Activated B cell treated with CpG ODN at 0.5 μM for 24 hours (primary cell): ENCODE results near the gene ADRA2B. TPM values are rescaled to one million over a fixed set of nuclear protein-coding genes. Genes with fewer than 3 reads are reported as not detected.

Experiments
- ATAC-seq: fragments of 200-7000 bp; cut with Tn5 transposase; one replicate; pipeline ENCODE4 v1.10.0; 2021; ENCODE audit warnings: low read depth, mild to moderate bottlenecking, moderate library complexity
- CTCF ChIA-PET: fragments of 350-600 bp; sonication (Branson Sonifier 250); formaldehyde crosslinking; loops from one replicate; lab custom pipeline; 2021; ENCODE audit warnings: antibody characterized with exemption; lab: Charles Lee
- POLR2A ChIA-PET: fragments of 350-600 bp; sonication (Branson Sonifier 250); formaldehyde crosslinking; loops from one replicate; lab custom pipeline; 2021; ENCODE audit warnings: antibody characterized with exemption; lab: Charles Lee
- DNase-seq: peaks from one replicate; pipeline ENCODE4 v3.0.0; 2022
- H3K27ac Mint-ChIP-seq: one replicate; pipeline ENCODE4 v1.8.0; 2020; ENCODE audit warnings: mixed read lengths
- H3K27me3 Mint-ChIP-seq: one replicate; pipeline ENCODE4 v1.8.0; 2021; ENCODE audit warnings: mixed read lengths
- H3K36me3 Mint-ChIP-seq: one replicate; pipeline ENCODE4 v1.8.0; 2021; ENCODE audit warnings: low read depth, mixed read lengths
- H3K4me1 Mint-ChIP-seq: one replicate; pipeline ENCODE4 v1.8.0; 2021; ENCODE audit warnings: mixed read lengths
- H3K4me3 Mint-ChIP-seq: one replicate; pipeline ENCODE4 v1.8.0; 2020; ENCODE audit warnings: mild to moderate bottlenecking, mixed read lengths
- H3K9me3 Mint-ChIP-seq: one replicate; pipeline ENCODE4 v1.8.0; 2020; ENCODE audit warnings: mixed read lengths
- intact Hi-C: fragments of 100-400 bp; cut with micrococcal nuclease; formaldehyde crosslinking; loops from one replicate; pipeline ENCODE4 v1.15.1; 2024
- total RNA-seq: library from RNA; stranded (reverse); gene quantifications from 2 replicates; pipeline ENCODE4 v1.2.3, GENCODE V29; 2022
- TF ChIP-seq, protein P1 (sequence below): fragments of 200-600 bp; IDR thresholded peaks from one replicate; pipeline ENCODE4 v1.8.0; 2022; ENCODE audit warnings: antibody characterized with exemption, mild to moderate bottlenecking

Gene ADRA2B
- total RNA-seq, 1 donor from 2014 or later: 0.11 TPM

DNA sequence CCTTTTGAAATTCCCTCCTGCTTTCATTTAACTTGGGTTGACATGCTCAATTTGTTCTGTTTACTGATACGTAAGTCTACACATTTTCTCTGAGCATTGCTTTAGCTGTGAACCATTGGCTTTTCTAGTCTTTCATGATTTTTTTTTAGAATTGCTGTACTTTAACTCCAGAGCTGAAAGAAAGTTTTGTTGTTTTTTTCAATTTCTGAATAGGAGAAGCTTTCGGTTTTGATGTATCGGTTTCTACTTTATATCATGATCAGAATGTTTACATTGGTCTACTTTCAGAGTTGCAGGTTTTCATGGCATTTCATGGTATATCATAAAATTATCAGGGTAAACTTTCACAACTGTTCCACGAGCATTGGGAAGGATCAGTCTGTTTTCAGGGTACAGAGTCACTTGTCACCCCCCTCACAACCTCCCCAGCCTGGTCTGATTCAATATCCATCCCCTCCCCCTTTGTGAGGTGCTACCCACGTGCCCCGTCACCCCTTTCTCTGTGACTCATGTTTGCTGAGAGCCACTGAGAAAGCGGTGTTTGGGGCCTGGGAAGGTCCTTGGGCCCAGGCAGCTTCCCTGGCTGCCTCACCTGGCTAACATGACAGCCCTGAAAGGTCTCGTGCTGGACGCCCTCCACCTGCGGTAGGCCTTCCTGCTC, 14.9 kb upstream of the ADRA2B start:
- H3K27ac Mint-ChIP-seq: no peak overlapping the region
- peaks cover 22% of the 10 kb centered on the region for H3K36me3 Mint-ChIP-seq
- TF ChIP-seq, protein P1, sequence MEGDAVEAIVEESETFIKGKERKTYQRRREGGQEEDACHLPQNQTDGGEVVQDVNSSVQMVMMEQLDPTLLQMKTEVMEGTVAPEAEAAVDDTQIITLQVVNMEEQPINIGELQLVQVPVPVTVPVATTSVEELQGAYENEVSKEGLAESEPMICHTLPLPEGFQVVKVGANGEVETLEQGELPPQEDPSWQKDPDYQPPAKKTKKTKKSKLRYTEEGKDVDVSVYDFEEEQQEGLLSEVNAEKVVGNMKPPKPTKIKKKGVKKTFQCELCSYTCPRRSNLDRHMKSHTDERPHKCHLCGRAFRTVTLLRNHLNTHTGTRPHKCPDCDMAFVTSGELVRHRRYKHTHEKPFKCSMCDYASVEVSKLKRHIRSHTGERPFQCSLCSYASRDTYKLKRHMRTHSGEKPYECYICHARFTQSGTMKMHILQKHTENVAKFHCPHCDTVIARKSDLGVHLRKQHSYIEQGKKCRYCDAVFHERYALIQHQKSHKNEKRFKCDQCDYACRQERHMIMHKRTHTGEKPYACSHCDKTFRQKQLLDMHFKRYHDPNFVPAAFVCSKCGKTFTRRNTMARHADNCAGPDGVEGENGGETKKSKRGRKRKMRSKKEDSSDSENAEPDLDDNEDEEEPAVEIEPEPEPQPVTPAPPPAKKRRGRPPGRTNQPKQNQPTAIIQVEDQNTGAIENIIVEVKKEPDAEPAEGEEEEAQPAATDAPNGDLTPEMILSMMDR: no peak
- CTCF ChIA-PET: interaction anchor here (0.5 to 2.1 kb wide), 2 partner anchors 14 to 43 kb away, joined by 3 to 10 read pairs; no protein-coding TSS in a partner anchor
- H3K4me3 Mint-ChIP-seq: no peak overlapping the region
- ATAC-seq (no peak), DNase-seq (no peak)
- POLR2A ChIA-PET: no interaction called here
- H3K27me3 Mint-ChIP-seq: no peaks in the 10 kb centered on the region
- intact Hi-C loops: no loop called here
- no peaks in the 10 kb centered on the region for H3K4me1 Mint-ChIP-seq
- no peaks in the 10 kb centered on the region for H3K9me3 Mint-ChIP-seq

- Mint-ChIP-seq H3K9me3 (no peaks in the 10 kb centered on the region), H3K4me3 (no peak overlapping the region), H3K36me3 (peaks cover 25% of the 10 kb centered on the region), H3K4me1 (no peaks in the 10 kb centered on the region), H3K27ac (no peak overlapping the region), H3K27me3 (no peaks in the 10 kb centered on the region)
- intact Hi-C loops: no loop called here
- CTCF ChIA-PET: interaction anchor here (0.5 to 2.1 kb wide), 2 partner anchors 13 to 44 kb away, joined by 3 to 10 read pairs; no protein-coding TSS in a partner anchor
- ATAC-seq (no peak), DNase-seq (no peak)
- TF ChIP-seq, protein P1: no peak
- POLR2A ChIA-PET: interaction anchor here (1.2 kb wide), 1 partner anchor 9 kb away, joined by 3 read pairs; no protein-coding TSS in a partner anchor
Measured at GRCh38 chr2:96130483-96130882, 14.1 kb upstream of the ADRA2B start.

GRCh38 chr2:96129528-96130120, 13.3 kb upstream of the ADRA2B start:
- H3K4me3 Mint-ChIP-seq: no peak overlapping the region
- H3K4me1 Mint-ChIP-seq: no peaks in the 10 kb centered on the region
- no peaks in the 10 kb centered on the region for H3K27me3 Mint-ChIP-seq
- H3K36me3 Mint-ChIP-seq: peaks cover 25% of the 10 kb centered on the region
- TF ChIP-seq, protein P1: no peak
- intact Hi-C loops: no loop called here
- H3K9me3 Mint-ChIP-seq: no peaks in the 10 kb centered on the region
- ATAC-seq (no peak), DNase-seq (no peak)
- ChIA-PET CTCF (interaction anchor here (2.1 kb wide), 1 partner anchor 45 kb away, joined by 10 read pairs; no protein-coding TSS in a partner anchor), POLR2A (interaction anchor here (1.2 kb wide), 1 partner anchor 10 kb away, joined by 3 read pairs; no protein-coding TSS in a partner anchor)
- H3K27ac Mint-ChIP-seq: no peak overlapping the region

DNA sequence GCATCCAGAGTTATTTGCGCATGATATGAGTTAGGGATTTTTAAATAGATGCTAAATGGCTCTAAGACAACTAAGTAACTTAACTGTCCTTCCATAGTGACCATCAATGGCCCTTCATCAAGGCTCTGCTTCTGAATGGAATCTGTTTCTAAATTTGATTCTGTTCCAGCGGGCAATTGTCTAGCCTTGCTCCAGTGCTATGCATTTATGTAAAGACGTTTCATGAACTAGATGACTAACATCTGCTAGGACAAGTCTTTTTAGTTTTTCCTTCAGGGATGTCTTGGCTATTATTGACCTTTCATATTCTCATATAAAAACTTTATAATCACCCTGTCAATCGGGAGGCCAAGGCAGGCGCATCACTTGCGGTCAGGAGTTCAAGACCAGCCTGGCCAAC, 12.1 kb upstream of the ADRA2B start:
- Mint-ChIP-seq H3K27ac (no peak overlapping the region), H3K4me1 (no peaks in the 10 kb centered on the region), H3K9me3 (no peaks in the 10 kb centered on the region), H3K4me3 (no peak overlapping the region), H3K36me3 (peaks cover 25% of the 10 kb centered on the region), H3K27me3 (no peaks in the 10 kb centered on the region)
- ChIA-PET POLR2A (no interaction called here), CTCF (no interaction called here)
- ATAC-seq: no peak
- no peak for DNase-seq
- intact Hi-C loops: no loop called here
- TF ChIP-seq, protein P1: no peak
